HEK293 (cell line): Measurements from ENCODE around the gene SERINC5.

Experiments
- KLF1 ChIP-seq: fragments of 450-650 bp; formaldehyde crosslinking; IDR thresholded peaks from 2 replicates; pipeline ENCODE4 v1.5.1; 2016; ENCODE audit warnings: missing biosample characterization, missing genetic modification characterization
- TCF7L2 ChIP-seq: IDR thresholded peaks from 2 replicates; pipeline ENCODE4 v1.6.1; 2011; ENCODE audit warnings: low read depth, mild to moderate bottlenecking, inconsistent platforms, low read length, moderate library complexity, borderline replicate concordance
- YY1 ChIP-seq: fragments of 450-650 bp; formaldehyde crosslinking; IDR thresholded peaks from 2 replicates; pipeline ENCODE4 v1.5.1; 2018; ENCODE audit warnings: missing biosample characterization, missing genetic modification characterization
- ZNF248 ChIP-seq: fragments of 450-650 bp; formaldehyde crosslinking; IDR thresholded peaks from 2 replicates; pipeline ENCODE4 v1.5.1; 2017; ENCODE audit warnings: missing biosample characterization, missing genetic modification characterization
- ZNF416 ChIP-seq: fragments of 450-650 bp; formaldehyde crosslinking; IDR thresholded peaks from 2 replicates; pipeline ENCODE4 v1.5.1; 2016; ENCODE audit warnings: missing biosample characterization, missing genetic modification characterization
- ZNF48 ChIP-seq: fragments of 450-650 bp; formaldehyde crosslinking; IDR thresholded peaks from 2 replicates; pipeline ENCODE4 v1.5.1; 2016; ENCODE audit warnings: missing biosample characterization, missing genetic modification characterization
- ZNF776 ChIP-seq: fragments of 450-650 bp; formaldehyde crosslinking; IDR thresholded peaks from 2 replicates; pipeline ENCODE4 v1.5.0; 2017; ENCODE audit warnings: missing biosample characterization, missing genetic modification characterization, borderline replicate concordance
- TF ChIP-seq, protein P1 (sequence below): fragments of 450-650 bp; formaldehyde crosslinking; IDR thresholded peaks from 2 replicates; pipeline ENCODE4 v1.5.1; 2016; ENCODE audit warnings: missing biosample characterization, missing genetic modification characterization

DNA sequence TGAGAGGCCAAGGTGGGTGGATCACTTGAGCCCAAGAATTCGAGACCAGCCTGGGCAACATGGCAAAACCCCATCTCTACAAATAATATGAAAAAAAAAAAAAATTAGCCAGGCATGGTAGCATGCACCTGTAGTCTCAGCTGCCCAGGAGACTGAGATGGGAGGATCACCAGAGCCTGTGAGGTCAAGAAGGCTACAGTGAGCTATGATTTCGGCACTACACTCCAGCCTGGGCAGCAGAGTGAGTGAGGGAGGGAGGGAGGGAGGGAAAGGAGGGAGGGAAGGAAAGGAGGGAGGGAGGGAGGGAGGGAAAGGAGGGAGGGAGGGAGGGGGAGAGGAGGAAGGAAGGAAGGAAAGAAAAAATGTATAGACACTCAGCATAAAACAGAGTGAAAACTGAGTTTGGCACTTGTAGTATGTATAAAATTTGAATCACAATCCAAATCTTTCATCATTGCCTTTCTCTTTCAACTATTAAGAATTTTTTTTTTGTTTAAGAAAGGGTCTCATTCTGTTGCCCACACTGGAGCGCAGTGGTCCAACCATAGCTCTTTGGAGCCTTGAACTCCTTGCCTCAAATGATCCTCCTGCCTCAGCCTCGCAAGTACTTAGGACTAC, 27.8 kb downstream of the SERINC5 start:
- TF ChIP-seq, protein P1, sequence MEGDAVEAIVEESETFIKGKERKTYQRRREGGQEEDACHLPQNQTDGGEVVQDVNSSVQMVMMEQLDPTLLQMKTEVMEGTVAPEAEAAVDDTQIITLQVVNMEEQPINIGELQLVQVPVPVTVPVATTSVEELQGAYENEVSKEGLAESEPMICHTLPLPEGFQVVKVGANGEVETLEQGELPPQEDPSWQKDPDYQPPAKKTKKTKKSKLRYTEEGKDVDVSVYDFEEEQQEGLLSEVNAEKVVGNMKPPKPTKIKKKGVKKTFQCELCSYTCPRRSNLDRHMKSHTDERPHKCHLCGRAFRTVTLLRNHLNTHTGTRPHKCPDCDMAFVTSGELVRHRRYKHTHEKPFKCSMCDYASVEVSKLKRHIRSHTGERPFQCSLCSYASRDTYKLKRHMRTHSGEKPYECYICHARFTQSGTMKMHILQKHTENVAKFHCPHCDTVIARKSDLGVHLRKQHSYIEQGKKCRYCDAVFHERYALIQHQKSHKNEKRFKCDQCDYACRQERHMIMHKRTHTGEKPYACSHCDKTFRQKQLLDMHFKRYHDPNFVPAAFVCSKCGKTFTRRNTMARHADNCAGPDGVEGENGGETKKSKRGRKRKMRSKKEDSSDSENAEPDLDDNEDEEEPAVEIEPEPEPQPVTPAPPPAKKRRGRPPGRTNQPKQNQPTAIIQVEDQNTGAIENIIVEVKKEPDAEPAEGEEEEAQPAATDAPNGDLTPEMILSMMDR, result no peak
- TF ChIP-seq KLF1 (tag by site-specific recombination) (no peak), ZNF248 (tag by site-specific recombination) (no peak), ZNF416 (tag by site-specific recombination) (no peak), ZNF776 (tag by site-specific recombination) (no peak), YY1 (tag by site-specific recombination) (no peak), ZNF48 (tag by site-specific recombination) (no peak), TCF7L2 (no peak)
